HCT116 (cell line): ENCODE measurements around the gene LSAMP.

Experiments used
- ATF3 ChIP-seq: IDR thresholded peaks from 2 replicates; pipeline ENCODE4 v1.6.1; 2012
- CTCF ChIP-seq, 3 experiments: fragments of 200-600 bp in 1 of 3; sonication (generic) in 1 of 3; IDR thresholded peaks in 2 of 3; conservative IDR thresholded peaks in 1 of 3; 2 replicates each; pipeline ENCODE4 v1.5.1; 2012 to 2017; ENCODE audit warnings: low read depth in 2 of 3, low read length in 2 of 3, antibody characterized with exemption in 1 of 3, borderline replicate concordance in 1 of 3, control low read depth in 1 of 3, mild to moderate bottlenecking in 1 of 3, mixed read lengths in 1 of 3, mixed run types in 1 of 3, moderate library complexity in 1 of 3; ENCODE audit not compliant: insufficient read depth in 1 of 3
- TCF7L2 ChIP-seq: IDR thresholded peaks from 2 replicates; pipeline ENCODE4 v1.7.0; 2011; ENCODE audit warnings: borderline replicate concordance, inconsistent platforms; ENCODE audit not compliant: insufficient read depth, insufficient read length; ENCODE audit errors: extremely low read depth

GRCh38 chr3:116270056-116270455, 175.2 kb downstream of the LSAMP start:
- no peak for TF ChIP-seq CTCF (IDR thresholded peaks at IDR 0.05 in 2 of 3, conservative IDR thresholded peaks at IDR 0.05 in 1 of 3; ENCODE audit: borderline replicate concordance in 1 of 3, insufficient read depth in 1 of 3, low read depth in 2 of 3, low read length in 2 of 3)
- TF ChIP-seq TCF7L2: no peak
- TF ChIP-seq ATF3: no peak
